Type B pancreatic cell (in vitro differentiated cells): ENCODE measurements around the gene EZR. TPM values are rescaled to one million over a fixed set of nuclear protein-coding genes. Genes with fewer than 3 reads are reported as not detected.
"Not testable (repeated sequence)": the region's sequence is repeated elsewhere in the genome, so short reads cannot be mapped to it uniquely, and the experiment has no call there.

Source experiments
- DNase-seq: peaks from one replicate; pipeline ENCODE4 v3.0.0; 2021; ENCODE audit warnings: mixed read lengths; ENCODE audit not compliant: unreplicated experiment; ENCODE audit errors: extremely low spot score
- H3K27ac Mint-ChIP-seq: 2 replicates; pipeline ENCODE4 v1.8.0; 2021; ENCODE audit warnings: mild to moderate bottlenecking, mixed read lengths
- H3K27me3 Mint-ChIP-seq: 2 replicates; pipeline ENCODE4 v1.8.0; 2021; ENCODE audit warnings: mixed read lengths
- H3K36me3 Mint-ChIP-seq: 2 replicates; pipeline ENCODE4 v1.8.0; 2021; ENCODE audit warnings: mixed read lengths
- H3K4me1 Mint-ChIP-seq: one replicate; pipeline ENCODE4 v1.8.0; 2021; ENCODE audit warnings: mixed read lengths; ENCODE audit not compliant: unreplicated experiment
- H3K4me3 Mint-ChIP-seq: 2 replicates; pipeline ENCODE4 v1.8.0; 2021; ENCODE audit warnings: mild to moderate bottlenecking, mixed read lengths
- H3K9me3 Mint-ChIP-seq: 2 replicates; pipeline ENCODE4 v1.8.0; 2021; ENCODE audit warnings: mixed read lengths
- total RNA-seq: library from RNA; stranded (reverse); gene quantifications from 2 replicates; pipeline ENCODE4 v1.2.1, GENCODE V29; 2021; ENCODE audit warnings: low replicate concordance
- TF ChIP-seq, protein P1 (sequence below): fragments of 200-600 bp; sonication (generic); conservative IDR thresholded peaks from 2 replicates; pipeline ENCODE4 v1.5.0; 2021; ENCODE audit warnings: antibody characterized with exemption, mild to moderate bottlenecking

EZR gene
- total RNA-seq, 1 donor from 2014 or later: 166 TPM

DNA sequence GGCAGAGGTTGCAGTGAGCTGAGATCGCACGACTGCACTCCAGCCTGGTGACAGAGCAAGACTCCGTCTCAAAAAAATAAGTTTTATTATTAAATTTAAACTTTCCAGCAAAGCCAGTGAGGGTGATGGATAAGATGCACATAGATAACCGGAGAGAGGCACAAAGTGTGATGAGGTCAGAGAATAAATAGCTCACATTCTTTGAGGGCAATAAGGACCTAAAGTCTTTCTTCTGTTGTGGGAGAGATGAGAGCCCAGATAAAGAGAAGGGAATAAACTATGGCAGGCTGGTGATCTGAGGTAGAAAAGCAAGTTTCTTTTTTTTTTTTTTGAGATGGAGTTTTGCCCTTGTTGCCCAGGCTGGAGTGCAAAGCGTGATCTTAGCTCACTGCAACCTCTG, 20.6 kb upstream of the EZR start:
- H3K27me3 Mint-ChIP-seq: no peaks in the 10 kb centered on the region
- H3K4me1 Mint-ChIP-seq: peaks cover 26% of the 10 kb centered on the region
- H3K4me3 Mint-ChIP-seq: no peak overlapping the region
- peaks cover 3% of the 10 kb centered on the region for H3K36me3 Mint-ChIP-seq
- peak overlapping the region; percentile 25 for H3K27ac Mint-ChIP-seq
- no peak for DNase-seq
- TF ChIP-seq, protein P1, sequence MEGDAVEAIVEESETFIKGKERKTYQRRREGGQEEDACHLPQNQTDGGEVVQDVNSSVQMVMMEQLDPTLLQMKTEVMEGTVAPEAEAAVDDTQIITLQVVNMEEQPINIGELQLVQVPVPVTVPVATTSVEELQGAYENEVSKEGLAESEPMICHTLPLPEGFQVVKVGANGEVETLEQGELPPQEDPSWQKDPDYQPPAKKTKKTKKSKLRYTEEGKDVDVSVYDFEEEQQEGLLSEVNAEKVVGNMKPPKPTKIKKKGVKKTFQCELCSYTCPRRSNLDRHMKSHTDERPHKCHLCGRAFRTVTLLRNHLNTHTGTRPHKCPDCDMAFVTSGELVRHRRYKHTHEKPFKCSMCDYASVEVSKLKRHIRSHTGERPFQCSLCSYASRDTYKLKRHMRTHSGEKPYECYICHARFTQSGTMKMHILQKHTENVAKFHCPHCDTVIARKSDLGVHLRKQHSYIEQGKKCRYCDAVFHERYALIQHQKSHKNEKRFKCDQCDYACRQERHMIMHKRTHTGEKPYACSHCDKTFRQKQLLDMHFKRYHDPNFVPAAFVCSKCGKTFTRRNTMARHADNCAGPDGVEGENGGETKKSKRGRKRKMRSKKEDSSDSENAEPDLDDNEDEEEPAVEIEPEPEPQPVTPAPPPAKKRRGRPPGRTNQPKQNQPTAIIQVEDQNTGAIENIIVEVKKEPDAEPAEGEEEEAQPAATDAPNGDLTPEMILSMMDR: no peak
- H3K9me3 Mint-ChIP-seq: peaks cover 9% of the 10 kb centered on the region

DNA sequence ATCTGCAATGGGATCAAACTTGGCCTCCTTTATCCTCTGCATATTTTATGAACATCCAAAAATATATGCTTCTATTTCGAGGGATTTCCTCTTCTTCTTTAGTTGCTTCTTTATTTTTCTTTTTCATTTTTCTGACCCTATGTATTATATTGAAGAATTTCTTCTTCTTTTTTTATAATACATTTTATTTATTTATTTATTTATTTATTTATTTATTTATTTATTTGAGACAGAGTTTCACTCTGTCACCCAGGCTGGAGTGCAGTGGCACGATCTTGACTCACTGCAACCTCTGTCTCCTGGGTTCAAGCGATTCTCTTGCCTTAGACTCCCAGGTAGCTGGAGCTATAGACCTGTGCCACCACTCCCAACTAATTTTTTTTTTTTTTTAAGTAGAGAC, 19.6 kb upstream of the EZR start:
- not testable (repeated sequence) for DNase-seq, H3K9me3 Mint-ChIP-seq, H3K27me3 Mint-ChIP-seq, H3K27ac Mint-ChIP-seq, H3K36me3 Mint-ChIP-seq, H3K4me3 Mint-ChIP-seq
- peaks cover 21% of the 10 kb centered on the region for H3K4me1 Mint-ChIP-seq

DNA sequence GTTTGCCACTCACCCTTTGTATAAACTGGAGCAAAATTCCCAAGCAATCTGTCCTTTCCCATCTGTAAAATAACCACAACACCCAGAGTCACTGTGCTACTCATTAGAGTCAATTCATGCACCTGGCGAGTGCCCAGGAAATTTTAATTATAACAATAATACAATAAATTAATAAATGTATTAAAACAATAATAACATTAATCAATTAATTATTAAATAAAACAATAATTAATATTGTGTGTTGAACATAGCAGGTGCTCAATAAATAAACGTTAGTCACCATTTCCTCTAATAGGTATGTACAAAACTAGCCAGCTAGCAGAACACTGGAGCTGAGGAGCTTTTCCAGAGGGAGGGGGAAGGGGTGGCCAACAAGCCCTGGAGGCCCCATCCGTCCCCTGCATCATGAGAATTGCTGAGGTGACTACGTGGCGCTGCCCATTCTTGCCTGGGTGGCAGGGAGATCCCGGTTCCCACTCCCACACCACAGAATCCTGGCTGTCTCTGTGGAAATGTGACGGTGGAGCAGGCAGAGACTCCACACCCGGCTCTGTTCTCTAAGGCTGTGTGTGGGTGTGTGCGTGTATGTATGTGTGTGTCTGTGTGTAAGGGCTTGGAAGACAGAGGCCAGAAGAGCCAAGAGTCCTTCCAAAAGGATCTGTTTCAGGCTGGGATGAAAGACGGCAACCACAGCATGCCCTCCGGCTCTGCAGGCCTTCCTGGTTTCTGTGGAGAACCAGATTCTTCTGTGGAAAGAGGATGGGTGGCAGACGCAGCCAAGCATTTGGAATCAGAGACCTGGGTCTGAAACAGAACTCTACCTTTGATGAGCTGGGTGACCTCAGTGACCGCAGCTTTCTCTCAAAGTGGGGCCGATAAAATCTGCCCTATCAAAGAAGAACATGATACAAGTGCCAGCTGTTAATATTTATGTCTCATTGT, 18.8 kb upstream of the EZR start:
- Mint-ChIP-seq H3K4me3 (no peak overlapping the region), H3K9me3 (peaks cover 9% of the 10 kb centered on the region), H3K36me3 (peaks cover 3% of the 10 kb centered on the region), H3K27me3 (no peaks in the 10 kb centered on the region), H3K27ac (peak overlapping the region; percentile 70), H3K4me1 (peaks cover 20% of the 10 kb centered on the region)
- DNase-seq: no peak
- TF ChIP-seq, protein P1: no peak

DNA sequence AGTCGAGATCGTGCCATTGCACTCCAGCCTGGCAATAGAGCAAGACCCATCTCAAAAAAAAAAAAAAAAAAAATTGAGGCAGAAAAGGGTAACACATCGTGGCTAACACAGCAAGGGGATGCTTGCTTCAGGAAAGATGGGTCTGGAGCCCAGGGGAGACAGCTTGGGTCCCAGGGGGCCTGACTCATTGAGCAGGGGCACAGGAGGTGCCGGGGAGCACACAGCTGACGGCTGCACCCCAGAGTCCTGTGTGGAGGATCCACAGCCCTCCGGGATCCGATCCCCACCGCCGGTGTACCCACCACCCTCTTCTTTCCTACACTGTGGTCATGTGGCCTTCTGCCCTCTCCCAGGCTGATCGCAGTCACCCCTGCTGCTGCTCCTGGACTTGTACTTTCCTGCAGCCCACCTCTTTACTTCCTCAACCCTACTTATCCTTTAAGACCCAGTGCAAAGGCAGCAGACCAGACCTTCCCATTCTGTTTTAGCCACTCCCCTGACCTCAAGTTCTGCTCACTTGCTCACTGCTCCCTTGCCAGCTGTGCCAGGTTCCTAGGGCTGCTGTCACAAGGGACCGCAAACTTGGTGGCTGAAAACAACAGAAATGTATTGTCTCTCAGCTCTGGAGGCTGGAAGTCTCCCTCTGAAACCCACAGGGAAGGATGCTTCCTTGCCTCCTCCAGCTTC, 17.6 kb upstream of the EZR start:
- Mint-ChIP-seq H3K27ac (no peak overlapping the region), H3K4me1 (peaks cover 20% of the 10 kb centered on the region), H3K4me3 (no peak overlapping the region), H3K27me3 (no peaks in the 10 kb centered on the region), H3K36me3 (peaks cover 3% of the 10 kb centered on the region), H3K9me3 (peaks cover 10% of the 10 kb centered on the region)
- no peak for DNase-seq
- TF ChIP-seq, protein P1: no peak

DNA sequence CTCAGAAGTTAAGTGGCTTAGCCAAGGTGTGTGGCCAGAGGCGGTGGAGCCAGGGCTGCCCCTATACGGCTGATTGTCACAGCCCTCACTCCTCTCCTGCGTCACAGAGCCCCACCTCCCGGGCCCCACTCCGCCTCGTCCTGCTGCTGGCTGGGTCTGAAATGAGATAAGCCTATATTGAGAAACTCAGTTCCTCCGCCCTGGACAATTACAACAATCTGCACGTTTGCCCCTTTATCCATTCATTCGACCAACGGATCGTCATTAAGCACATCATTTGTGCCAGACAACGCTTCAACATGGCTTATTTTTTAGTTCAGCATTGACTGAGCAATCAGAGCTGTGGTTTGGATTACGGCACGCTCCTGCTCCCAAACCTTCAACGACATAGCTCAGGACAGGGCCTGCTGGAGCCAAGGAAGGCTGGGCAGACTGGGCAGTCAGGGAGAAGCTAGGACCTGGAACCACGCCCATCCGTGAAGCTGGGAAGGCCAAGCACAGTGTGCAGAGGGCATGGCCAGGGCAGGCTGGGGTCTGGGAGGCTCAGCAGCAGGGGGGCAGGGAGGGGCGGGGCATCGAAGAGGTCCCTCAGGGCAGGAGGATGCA, 16.6 kb upstream of the EZR start:
- Mint-ChIP-seq H3K27ac (peak overlapping the region; percentile 74), H3K4me1 (peaks cover 24% of the 10 kb centered on the region), H3K27me3 (no peaks in the 10 kb centered on the region), H3K36me3 (peaks cover 3% of the 10 kb centered on the region), H3K9me3 (peaks cover 9% of the 10 kb centered on the region), H3K4me3 (peak overlapping the region; percentile 14)
- TF ChIP-seq, protein P1: no peak
- no peak for DNase-seq
